Ecto neural progenitor cell (in vitro differentiated cells): ENCODE measurements around the gene STARD3NL.

ENCODE experiments used
- DNase-seq: peaks from one replicate; pipeline ENCODE4 v3.0.0-alpha.2; 2018; ENCODE audit warnings: low spot score

STARD3NL gene

GRCh38 chr7:38185395-38186307 lies 7.6 kb downstream of the STARD3NL start:
- DNase-seq = no peak

GRCh38 chr7:38186593-38187314 lies 8.7 kb downstream of the STARD3NL start:
- DNase-seq = no peak

- DNase-seq = no peak
These were observed 9.9 kb downstream of the STARD3NL start for GRCh38 chr7:38187794-38188440.

DNA sequence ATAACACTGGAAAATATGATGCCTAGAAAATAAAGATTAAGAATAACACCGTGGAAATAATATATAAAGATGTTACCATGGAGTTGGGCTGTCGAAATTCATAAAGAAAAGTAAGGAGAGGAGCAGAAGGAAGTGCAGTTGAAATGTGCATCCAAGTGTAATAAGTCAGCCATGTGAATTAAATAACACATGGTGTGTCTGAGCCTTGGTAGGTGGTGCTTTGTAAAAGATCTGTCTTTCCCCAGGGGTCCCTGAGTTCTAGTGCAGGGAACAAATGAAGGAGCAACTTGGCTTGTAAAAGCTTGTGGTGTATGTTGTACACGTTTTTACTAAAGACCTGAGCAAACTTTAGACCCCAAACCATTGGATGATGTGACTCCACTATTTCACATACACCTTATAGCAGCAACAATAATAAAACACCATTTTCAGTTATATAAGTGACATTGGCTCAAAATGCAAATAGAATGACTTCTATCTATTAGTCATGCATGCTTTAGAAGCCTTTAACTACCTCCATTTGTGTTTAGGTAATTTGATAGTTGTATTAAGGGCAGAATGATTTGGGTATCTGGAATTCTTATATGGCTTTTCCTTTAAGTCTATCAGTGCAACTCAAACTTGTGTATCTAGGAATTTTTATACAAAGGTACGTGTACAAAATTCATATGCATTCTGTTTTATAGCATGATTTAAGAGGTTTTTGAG lies 11.3 kb downstream of the STARD3NL start:
- no peak for DNase-seq

DNA sequence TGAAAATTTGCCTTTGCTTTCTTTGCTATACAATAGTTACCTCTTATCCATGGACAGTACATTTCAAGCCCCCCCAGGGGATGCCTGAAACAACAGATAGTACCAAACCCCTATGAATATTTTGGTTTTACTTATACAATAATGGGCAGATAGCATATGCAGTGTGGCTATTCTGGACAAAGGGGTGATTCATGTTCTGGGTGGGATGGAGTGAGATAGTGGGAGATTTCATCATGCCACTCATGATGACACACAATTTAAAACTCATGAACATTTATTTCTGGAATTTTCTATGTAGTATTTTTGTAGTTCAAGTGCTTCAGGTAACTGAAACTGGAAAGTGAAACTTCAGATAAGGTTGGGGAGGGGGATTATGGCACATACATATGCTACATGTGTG lies 12.0 kb downstream of the STARD3NL start:
- no peak for DNase-seq

DNA sequence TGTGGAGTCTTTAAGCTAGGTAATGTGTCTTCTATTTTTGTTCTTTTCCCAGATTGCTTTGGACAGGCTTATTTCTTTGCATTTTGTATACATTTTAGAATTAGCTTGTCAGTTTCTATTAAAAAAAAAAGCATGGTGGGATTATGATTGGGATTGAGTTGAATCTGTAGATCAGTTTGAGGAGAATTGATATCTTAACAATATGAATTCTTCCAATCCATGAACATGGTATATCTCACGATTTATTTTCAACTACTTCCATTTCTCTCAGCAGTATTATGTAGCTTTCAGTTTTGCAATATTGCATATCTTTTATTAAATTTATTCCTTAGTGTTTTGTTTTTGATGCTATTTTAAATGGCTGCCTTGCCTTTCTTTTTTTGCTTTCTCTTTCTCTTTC lies 13.7 kb downstream of the STARD3NL start:
- no peak for DNase-seq

- no peak for DNase-seq
These were observed 14.3 kb downstream of the STARD3NL start for GRCh38 chr7:38192327-38192726.

GRCh38 chr7:38195804-38196595 lies 18.0 kb downstream of the STARD3NL start:
- DNase-seq = no peak

DNA sequence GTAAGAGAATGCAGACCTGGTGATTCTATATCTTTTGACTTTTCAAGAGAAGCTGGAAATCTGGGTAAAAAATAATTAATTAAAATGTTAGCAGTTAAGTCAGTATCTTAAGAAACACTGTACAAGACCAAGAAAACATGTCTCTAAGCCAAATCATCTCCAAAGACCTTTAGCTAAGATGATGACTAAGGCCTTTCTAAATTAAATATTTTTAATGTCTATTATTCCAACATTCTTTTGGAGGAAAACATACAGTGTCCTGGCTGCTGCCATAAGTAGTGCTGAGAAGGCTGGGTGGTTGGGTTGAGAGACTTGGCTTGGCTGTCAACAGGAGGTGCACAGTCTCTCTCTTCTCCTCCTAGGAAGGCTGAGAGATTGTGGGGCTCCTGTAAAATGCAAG lies 20.3 kb downstream of the STARD3NL start:
- no peak for DNase-seq

DNA sequence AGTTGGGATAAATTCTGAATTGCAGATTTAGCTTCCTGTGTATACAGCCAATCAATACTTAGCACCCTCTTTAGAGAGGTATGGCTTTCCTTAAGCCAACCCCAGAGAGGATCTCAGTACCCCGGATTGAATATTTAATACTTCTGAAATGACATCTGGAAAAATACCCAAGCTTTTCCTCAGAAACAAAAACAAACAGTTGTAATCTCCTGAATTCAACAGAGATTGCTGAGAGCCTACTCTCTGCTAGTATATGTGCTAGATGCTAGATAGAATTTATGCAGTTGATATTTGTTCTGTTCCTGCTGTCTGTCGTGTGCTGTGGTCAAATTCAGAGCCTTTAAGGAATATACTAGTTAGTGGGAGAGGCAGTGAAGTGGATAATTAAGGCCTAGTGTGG lies 21.1 kb downstream of the STARD3NL start:
- no peak for DNase-seq

DNA sequence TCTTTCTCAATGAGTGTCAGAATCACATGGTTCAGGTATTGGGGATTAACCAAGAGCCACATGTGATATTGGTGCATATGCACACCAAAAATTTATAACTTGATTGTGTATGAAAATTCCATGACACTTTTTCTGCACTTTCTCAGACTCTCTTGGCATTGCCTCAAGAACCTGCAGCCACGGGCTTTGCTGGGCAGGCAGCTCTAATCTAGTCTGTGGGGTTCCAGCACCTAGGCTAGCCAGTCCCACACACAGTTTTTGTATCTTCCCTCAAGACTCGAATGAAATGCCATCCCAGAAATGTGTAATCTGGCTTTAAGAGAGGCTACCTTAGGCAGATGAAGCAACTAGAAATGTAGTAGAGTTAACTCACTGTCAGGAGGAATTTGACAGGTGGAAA lies 21.7 kb downstream of the STARD3NL start:
- DNase-seq = no peak

GRCh38 chr7:38206071-38206470 lies 28.0 kb downstream of the STARD3NL start:
- DNase-seq = no peak

DNA sequence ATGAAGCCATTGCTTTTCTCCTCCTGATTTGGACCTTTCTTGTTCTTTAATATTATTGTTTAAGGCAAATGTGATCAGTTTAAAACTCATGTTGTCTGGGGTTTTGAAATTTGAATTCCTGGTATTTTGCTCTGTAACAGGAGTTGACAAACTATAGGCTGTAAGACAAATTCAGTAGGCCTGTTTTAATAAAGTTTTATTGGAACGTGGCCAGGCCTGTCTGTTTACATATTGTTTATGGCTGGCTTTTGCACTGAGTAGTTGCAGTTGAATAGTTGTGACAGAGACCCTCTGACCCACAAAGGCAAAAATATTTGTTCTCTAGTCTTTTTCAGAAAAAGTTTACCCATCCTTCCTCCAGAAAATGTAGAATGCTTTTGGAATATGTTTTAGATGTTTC lies 29.8 kb downstream of the STARD3NL start:
- DNase-seq = no peak

GRCh38 chr7:38211486-38211885 lies 33.4 kb downstream of the STARD3NL start:
- no peak for DNase-seq

DNA sequence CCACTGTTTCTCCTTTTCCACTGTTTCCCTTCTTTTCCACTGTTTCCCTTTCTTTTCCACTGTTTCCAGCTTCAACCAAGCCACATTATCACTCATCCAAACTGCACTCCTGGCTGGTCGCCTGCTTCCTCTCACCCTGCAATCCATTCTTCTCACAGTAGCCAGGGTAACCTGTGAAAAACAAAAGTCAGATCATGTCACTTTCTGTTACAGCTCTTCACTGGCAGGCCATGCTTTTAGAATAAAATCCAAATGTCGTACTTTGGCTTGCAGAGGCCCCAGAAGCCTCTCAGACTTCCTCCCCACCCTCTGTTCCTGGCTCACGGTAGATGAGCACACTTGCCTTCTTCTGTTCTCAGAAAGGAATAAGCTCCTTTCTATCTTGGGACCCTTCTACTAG lies 33.9 kb downstream of the STARD3NL start:
- no peak for DNase-seq

DNA sequence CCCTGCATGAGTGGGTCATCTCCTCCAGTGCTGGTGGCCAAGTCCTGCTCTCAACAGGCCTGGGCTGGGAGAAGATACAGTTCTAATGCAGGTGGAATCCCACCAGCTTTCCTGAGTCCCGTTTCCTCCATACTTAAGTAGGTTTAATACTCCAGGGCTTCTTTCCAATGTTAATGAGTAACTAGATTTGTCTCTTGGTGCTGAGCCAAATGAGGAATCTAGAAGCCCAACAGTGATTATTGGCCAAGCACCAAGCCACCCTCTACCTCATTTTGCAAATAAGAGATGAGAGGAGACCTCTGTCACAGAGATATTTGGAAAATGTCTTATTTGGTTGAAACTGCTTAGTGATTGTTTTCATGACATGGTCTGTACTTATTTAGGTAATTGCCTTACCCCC lies 37.1 kb downstream of the STARD3NL start:
- DNase-seq = no peak

- DNase-seq = peak; percentile 84
These were observed 38.0 kb downstream of the STARD3NL start for GRCh38 chr7:38215735-38216670.

- DNase-seq = no peak
These were observed 39.6 kb downstream of the STARD3NL start for GRCh38 chr7:38217672-38218071.

GRCh38 chr7:38220452-38220851 lies 42.4 kb downstream of the STARD3NL start:
- no peak for DNase-seq

DNA sequence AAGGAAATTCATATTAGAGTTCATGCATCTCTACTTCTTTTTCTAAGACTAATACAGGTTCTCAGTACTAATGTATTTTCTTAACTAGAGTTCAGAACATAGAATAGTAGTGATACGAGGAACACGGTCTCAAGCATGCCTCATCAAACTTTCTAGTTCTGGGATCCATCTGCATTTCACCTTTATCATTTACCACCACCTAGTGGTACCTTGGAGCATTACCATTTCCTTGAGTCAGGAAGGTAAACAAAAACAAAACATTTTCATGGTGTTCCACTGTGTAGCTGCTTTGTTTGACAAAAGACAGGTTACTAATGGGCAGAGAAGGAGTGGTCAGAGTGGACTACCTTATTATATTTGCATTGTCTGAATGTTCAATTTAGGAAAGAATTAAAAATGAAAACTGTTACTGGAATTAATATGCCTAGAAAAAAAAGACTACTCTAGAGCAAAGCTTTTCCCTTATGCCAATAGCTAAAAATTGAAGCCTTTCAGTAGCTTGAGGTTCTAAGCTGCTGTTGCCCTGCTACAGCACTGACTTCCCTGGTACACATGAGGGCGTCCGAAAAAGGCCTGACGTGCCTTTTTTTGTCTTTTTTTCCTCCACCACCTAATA lies 44.5 kb downstream of the STARD3NL start:
- DNase-seq = no peak
